GM18907 (cell line): ENCODE measurements around the gene RNF111.
"Not testable (repeated sequence)": the region's sequence is repeated elsewhere in the genome, so short reads cannot be mapped to it uniquely, and the experiment has no call there.

Experiments
- ATAC-seq: cut with Tn5 transposase; IDR thresholded peaks from one replicate; pipeline ENCODE4 v1.9.1; 2021; ENCODE audit warnings: mild to moderate bottlenecking, moderate library complexity; ENCODE audit not compliant: unreplicated experiment

Gene RNF111

DNA sequence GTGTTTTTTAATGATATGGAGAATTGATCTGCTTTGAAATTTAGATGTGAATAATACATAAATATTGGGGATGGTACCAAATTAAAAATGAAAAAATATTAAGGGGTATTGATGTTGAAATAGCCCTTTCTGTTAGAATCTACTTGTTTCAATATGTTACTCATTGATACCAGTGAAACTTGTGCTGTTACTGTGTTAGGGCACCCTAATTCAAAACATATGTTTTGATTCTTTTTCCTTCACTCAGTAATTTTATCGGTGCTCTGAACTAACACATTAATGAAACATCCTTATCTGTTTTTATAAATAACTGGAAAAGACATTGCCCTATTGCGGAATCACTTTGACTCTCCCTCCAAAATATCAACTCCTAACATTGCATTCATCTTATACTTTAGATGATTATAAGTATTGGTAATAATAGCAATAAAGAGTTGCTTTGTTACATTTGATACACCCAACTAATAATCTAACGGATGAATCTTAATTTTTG is 65.5 kb downstream of the RNF111 start:
- ATAC-seq, result no peak

DNA sequence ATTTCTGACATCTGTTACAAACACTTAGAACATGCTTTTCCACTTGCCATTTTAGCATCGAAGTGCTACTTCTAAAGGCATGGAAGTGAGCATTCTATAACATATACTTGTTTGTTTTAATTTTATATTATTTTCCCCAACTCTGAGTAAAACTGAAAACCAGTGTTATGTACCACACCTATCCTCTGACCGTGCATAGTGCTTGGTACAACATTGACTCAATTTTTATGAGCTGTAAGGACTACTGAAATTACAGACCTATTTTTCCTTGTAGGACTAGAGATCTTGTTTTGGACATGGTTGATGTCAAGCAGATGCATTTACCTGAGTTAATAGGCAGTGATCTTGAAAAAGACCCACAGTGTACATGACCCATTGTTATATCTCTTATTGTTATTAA is 66.0 kb downstream of the RNF111 start:
- ATAC-seq, result no peak

DNA sequence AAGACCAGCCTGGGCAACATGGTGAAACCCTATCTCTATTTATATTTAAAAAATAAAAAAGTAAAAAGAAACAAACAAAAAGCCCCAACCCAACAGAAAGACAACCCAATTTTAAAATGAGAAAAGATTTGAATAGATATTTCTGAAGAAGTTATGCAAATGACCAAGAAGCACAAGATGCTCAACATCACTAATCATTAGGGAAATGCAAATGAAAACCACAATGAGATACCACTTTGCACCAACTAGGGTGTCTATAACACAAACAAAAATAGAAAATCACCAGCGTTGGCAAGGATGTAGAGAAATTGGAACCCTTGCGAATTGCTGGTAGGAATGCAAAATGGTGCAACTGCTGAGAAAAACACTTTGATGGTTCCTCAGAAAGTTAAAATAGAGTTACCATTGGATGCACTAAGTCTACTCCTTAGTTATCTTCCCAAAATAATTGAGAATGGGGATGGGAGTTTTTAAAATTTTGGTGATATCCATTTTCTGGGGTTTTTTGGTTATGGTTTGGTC is 71.7 kb downstream of the RNF111 start:
- ATAC-seq, result no peak

DNA sequence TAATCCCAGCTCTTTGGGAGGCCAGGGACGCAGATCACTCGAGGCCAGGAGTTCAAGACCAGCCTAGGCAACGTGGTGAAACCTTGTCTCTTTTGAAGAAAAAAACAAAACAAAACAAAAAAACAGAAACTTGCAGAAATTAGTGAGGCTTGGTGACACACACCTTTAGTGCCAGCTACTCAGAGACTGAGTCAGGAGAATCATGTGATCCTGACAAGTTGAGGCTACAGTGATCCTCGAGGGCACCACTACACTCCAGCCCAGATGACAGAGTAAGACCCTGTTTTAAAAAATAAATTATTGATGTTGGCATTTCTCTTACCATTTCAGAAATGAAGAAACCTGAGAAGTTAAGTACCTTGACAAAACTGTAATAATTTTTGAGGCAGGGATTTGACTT is 72.9 kb downstream of the RNF111 start:
- no peak for ATAC-seq

DNA sequence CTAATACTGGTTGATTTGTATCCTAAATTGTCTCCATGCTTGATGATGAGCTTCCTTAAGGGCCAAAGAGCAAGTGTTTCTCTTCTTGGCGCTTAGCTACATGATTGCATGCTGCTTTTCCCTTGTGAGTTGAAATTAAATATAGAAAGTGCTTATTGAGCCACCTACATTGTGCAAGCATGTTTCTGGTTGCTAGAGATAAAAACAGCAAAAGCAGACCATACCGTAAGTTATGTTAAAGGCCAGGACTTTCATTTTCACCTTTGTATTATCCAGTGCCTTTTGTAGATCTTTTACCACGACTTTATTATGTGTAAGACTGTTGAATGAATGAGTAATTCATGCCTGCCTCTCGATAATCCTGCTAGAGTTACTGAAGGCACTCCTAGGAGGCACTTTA is 75.6 kb downstream of the RNF111 start:
- ATAC-seq, result no peak

DNA sequence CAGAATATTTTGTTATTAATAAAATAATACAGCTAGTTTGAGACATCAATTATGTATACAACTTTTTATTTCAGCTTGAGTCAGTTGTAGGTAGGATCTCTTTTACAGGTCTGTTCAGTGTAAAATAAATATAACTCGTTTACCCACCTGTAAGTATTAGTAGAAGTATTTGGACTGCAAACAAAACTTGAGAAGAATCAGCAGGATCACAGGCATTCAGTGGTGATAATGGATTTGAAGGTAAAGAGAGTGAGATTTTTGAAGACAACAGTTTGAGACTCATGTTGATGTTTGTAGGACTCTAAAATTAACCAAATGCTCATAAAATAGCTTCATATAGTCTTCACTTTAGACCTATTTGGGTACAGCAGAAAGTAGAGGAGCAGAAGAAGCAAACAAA is 82.0 kb downstream of the RNF111 start:
- no peak for ATAC-seq

DNA sequence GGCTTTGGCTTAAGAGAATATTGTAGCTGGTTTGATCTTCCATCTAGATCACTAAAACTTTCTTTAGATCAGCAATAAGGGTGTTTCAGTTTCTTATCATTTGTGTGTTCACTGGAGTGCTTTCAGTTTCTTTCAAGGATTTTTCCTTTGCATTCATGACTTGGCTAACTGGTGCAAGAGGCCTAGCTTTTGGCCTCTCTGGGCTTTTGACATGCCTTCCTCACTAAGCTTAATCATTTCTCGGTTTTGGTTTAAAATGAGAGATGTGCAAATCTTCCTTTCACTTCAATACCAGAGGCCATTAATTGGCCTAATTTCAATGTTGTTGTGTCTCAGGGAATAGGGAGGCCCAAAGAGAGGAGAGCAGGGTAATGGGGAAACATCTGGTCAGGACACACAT is 87.1 kb downstream of the RNF111 start:
- ATAC-seq, result no peak

DNA sequence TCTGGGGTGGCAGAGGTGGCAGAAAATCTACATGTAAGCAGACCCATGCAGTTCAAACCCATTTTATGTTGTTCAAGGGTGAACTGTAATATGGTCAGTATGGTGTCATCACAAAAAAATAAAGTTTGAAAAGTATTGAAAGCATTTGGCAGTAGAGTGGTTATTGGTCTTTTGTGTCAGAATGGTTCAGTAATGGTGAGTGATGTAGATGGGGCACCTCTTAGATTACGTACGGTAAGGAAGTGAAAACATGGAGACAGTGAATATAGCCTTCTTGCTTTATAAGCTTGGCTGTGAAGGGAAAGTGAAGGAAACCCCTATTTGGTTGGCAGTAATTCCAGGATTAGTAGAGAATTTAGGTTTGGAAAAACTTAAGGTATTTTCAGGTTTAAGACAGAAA is 100.3 kb downstream of the RNF111 start:
- ATAC-seq, result no peak

DNA sequence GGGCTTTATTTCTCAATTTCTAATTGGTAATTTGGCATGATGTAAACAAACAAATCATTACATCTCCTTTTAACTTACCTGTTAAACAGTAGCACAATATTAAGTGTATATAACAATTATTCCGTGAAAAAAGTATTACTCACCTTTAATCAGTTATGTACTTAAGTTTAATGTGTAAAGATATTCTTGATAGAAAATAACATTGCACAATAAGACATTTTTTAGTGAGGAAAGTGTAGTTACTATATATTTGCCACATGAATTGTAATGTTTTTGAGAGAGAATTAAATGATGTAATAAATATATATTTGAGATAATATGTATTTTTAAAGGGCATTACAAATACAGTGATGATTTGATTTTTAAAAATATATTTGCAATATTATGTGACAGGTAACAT is 106.6 kb downstream of the RNF111 start:
- ATAC-seq, result no peak

DNA sequence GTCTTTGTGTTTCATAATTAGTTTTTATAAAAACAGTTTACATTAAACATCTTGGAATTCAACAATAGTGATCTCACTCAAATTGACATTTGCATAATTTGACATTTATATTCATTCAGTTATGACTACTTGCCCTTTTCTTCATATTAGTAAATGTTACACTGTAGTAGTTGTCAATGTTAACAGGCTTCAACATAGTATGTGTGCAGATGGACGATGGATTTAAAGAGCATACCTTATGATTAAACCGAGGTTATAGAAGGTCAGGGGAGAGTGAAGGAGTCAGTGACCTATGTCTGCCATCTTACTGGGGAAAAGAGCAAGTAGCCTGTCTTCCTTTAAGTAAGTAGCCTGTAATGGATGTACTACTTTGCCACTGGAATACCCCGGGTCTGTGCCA is 109.0 kb downstream of the RNF111 start:
- ATAC-seq, result no peak

DNA sequence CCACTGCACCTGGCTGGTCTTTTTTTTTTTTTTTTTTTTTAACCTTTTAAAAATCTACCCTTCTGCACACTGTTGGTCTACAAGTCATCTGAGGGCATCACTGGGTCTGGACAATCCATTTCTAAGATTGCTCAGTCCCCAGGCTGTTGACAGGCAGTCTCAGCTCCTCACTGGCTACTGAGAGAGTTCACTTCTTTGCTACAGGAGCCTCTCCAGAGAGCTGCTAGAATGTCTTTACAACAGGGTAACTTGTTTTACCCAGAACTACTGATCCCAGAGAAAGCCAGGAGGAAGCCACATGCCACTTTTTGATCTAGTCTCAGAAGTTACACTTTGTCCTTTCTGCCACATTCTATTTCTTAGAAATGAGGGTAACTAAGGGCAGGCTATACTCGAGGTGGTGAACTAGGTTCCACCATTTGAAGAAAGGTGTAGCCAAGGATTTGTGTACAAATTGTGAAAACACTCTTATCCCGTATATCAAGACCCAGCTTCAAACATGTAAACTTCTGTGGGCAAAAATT is 111.8 kb downstream of the RNF111 start:
- no peak for ATAC-seq

DNA sequence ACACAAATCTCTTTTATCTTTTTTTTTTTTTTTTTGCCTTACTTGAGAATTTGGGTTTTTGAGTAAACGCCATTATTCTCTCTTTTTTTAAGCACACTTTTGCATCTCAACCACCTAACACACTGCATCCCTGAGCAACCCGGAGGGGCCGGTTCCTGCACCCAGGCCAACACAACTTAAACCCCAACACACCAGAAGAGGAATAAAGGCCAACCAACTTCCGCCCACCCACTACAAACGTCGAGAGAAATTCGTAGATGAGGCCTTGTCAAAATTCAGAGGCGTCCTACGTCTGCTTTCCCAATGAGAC is 117.1 kb downstream of the RNF111 start:
- ATAC-seq, result peak; percentile 27

DNA sequence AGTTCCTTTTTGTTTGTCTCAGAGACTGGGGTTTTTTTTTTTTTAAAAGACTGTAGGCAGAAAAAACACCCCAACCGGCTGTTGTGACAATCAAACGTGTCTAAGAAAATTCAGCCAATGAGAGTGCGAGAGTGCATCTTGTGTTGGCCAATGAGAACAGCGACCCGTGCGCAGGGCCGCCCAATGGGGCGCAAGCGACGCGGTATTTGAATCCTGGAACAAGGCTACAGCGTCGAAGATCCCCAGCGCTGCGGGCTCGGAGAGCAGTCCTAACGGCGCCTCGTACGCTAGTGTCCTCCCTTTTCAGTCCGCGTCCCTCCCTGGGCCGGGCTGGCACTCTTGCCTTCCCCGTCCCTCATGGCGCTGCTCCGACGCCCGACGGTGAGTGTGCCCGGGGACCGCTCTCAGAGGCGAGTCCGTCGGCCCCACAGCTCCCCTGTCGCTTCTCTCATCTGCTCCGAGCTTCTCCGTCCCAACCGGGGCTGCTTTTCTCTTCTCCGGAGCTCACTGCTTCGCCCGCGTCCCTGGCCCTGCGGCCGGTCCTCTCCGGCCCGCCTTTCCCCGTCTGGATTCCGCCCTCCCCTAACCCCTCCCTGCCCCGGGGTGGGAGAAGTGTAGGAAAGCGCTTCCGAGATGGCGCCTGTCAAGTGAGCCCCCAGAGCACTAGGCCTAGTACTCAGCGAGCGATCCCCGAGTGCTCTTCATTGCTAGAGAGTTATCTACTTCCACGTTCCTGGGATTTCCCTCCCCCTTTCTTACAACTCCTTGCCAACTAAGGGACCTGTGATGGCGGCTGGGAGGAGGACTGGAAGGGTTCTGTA is 117.7 kb downstream of the RNF111 start, which contains the start of gene CCNB2:
CCNB2 (plus strand) TSS at position 235 of the 821 bp plus-strand sequence; CDS start at position 358, 123 bp downstream.
- peak; percentile 95 for ATAC-seq

DNA sequence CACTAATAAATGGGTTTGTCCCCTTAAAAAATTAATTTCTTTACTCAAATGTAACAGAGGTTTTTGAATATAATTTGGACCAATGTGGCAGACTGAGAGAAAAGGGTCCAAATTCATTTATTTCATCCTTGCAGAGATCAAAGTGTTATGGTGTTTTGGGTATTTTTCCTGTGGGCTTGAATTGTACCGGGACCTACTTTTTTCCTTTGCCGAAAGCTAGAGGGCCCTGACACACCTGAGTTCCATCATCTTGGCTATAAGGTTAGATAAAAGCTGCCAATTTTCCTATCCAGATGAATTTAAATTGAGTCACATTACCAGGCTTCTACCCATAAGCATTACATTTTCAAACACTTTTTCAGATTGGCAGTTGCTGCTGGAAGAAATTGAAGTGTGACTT is 118.4 kb downstream of the RNF111 start:
- no peak for ATAC-seq

DNA sequence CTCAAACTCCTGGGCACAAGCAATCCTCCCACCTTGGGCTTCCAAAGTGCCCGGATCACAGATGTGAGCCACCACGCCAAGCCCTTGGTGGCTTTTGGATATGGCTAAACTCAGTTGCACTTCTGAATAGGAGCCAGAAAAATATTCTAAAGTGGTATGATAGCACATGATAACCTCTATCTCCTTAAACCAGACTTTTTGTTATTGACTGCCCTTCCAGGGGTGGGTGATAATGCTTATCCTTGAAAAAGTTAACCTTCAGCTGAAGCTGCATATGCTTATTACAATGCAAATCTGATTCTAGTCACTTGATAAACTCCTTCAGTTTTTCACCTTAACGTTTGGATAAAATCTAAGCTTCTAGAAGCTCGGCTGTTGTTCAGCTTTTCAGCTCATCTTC is 123.8 kb downstream of the RNF111 start:
- ATAC-seq, result no peak

DNA sequence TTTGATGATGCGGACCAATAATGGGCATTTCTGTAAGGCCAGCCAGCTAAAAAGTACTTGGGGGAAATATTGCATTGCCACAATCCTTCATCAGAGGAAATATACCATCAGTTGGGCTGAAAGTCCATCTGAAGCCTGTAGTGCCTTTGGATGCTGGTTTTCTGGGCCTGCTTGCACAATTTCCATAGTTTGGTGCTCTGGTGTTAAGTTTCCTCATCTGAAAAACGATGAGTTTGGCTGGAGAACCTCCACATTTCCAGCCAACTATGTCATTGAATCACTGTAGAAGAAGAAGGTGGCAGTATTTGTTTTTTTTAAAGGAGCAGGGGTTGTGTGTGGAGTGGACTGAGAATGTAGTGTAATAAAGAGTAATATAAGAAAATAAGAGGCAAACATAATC is 127.6 kb downstream of the RNF111 start:
- ATAC-seq, result no peak

DNA sequence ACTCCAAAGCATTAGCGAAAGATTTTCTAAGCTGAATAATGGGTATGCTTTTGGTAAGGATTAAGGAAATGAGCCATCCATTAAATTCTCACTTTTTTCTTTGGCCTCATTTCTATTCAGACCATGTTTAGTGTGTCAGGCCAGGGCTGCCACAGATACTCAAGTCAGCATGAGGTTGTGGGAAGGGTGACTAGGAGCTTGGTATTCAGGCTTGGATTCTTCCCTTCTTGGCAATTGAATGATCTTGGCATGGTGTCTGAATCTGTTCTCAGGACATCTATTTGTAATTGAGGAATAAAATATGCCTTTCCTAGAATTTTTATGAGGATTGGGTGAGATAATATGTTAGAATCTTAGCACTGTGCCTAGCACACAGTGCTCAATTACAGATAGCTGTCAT is 128.7 kb downstream of the RNF111 start:
- no peak for ATAC-seq

DNA sequence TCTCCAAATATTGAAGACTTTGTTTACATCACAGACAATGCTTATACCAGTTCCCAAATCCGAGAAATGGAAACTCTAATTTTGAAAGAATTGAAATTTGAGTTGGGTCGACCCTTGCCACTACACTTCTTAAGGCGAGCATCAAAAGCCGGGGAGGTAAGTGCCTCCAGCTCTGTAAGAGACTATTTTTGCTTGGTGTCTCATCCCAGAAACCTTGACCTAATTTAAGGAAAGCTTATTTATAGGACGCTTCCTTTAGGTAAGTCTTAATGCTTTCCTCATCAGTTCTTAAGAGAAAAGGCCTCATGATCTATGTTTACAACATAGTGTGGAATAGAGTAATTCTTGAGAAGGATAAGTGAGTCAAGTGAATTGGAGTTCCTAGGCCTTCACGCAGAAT is 129.3 kb downstream of the RNF111 start:
- no peak for ATAC-seq

DNA sequence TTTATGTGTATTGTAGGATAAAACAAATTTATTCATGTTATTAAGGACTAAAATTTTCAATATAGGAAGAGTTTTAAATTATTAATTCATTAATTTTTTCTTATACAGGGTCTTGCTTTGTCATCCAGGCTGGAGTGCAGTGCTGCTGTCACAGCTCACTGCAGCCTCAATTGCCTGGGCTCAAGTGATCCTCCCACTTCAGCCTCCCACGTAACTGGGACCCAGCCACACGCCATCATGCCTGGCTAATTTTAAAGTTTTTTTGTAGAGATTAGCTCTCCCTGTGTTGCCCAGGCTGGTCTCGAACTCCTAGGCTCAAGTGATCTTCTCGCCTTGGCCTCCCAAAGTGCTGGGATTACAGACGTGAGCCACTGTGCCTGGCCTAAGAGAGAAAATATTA is 132.2 kb downstream of the RNF111 start:
- no peak for ATAC-seq

DNA sequence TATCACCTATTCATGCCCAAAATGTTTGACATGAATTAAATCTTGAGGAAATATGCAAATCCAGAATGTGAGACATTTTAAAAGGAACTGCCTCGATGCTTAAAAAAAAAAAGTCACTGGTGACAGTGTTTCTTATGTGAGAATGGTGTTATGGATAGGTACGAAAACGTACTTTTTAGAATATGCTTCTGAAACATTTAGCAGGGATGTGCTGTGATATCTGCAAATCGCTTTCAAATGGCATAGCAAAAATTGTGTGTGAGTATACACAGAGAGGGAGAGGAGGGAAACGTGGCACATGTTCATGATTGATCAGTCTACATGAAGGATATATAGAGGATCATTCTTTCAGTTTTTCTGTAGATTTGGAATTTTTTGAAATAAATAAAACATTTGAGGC is 133.5 kb downstream of the RNF111 start:
- no peak for ATAC-seq

DNA sequence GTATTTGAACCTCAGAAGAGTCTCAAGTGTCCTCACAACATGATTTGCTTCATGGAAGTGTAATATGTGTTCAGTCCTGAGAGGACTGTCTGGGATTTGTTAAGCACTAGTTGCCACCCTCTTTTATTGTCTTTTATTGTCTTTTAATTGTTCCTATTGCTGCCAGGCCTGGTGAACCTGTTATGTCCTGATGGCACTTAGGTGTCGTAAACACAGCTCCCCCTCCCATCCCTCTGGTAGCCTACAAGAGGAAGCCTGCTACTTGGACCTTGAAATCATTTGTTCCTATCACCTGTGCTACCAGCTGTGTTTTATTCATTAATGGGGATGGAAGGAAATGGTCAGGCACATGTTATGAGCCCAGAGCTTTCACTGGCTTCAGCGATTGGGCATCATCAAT is 136.8 kb downstream of the RNF111 start:
- no peak for ATAC-seq

DNA sequence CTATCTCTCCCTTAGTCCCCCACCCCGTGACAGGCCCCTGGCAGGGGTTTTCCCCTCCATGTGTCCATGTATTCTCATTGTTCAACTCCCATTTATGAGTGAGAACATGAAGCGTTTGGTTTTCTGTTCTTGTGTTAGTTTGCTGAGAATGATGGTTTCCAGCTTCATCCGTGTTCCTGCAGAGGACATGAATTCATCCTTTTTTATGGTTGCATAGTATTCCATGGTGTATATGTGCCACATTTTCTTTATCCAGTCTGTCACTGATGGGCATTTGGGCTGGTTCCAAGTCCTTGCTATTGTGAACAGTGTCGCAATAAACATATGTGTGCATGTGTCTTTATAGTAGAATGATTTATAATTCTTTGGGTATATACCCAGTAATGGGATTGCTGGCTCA is 138.2 kb downstream of the RNF111 start:
- ATAC-seq, result not testable (repeated sequence)

DNA sequence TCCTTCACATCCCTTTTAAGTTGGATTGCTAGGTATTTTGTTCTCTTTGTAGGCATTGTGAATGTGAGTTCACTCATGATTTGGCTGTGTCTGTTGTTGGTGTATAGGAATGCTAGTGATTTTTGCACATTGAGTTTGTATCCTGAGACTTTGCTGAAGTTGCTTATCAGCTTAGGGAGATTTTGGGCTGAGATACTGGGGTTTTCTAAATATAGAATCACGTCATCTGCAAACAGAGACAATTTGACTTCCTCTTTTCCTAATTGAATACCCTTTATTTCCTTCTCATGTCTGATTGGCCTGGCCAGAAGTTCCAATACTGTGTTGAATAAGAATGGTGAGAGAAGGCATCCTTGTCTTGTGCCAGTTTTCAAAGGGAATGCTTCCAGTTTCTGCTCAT is 139.8 kb downstream of the RNF111 start:
- ATAC-seq, result not testable (repeated sequence)
